HG03066 (cell line): Measurements from ENCODE around the gene CYB5RL.

Experiments used
- ATAC-seq: cut with Tn5 transposase; IDR thresholded peaks from one replicate; pipeline ENCODE4 v1.9.1; 2021; ENCODE audit warnings: low read depth; ENCODE audit not compliant: unreplicated experiment

The CYB5RL gene

DNA sequence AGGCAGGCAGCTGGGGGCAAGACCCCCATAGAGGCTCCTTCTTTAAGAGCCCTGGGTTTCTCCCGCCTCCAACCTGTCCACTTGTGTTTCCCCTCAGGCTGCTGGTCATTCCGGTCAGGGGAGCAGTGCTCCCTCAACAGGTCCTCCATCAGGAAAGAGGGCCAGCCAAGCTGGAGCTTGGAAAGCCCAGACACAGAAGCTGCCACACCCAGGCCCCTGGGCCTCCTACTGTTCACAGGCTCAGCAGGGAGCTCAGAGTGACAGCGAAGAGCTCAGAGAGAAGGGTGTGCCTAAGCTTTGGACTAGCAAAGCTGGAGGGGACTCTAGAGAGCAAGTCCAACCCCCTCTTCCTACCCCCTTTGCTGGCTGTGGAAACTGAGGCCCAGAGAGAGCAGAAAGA, 36.8 kb downstream of the CYB5RL start:
- ATAC-seq = no peak

DNA sequence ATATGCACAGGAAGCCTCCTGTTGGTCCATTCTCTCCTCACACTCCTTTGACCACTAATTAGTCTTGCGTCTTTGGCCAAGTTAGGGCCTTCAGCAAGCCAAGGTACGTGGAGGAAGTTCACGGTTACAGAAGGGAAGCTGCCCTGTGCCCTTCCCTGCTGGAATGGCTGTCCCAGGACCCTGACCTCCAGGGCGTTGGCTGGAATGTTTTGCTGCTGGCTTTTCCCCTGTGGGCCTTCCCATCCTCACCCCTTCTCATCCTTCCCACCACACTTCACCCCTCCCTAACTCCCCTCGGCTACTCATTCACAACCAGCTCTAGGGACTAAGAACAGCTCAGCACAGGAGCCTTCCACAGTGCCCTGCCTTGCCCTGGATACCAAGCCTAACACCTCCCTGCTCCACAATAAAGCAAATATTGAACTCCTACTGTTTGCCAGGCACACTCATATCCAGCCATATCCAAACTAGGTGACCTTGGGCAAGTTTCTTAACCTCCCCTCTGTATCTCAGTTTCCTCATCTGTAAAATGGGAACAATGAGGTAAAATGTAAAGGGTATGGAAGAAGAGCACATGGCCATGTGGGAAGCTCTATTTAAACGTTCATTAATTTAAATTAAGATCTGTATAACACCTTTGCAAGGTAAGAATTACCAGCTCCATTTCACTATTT, 38.2 kb downstream of the CYB5RL start:
- no peak for ATAC-seq

DNA sequence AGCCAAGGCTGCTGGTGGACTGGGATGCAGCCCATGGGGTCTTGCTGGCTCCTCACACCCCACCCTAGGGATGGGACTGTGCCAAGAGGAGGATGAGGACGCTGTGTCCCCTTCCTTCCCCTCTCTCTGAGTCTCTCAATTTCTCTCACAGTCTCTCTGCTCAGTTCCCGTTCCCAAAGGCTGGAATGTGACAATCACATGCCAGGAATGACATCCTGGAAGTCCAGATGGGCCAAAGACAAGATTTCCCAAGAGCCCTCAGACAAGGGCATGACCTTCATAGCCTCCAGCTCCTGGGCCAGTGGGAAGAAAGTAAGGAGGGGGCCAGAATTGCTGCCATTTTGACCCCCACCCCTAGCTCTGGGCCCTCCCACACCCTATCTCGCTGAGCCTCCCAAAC, 39.5 kb downstream of the CYB5RL start:
- no peak for ATAC-seq

DNA sequence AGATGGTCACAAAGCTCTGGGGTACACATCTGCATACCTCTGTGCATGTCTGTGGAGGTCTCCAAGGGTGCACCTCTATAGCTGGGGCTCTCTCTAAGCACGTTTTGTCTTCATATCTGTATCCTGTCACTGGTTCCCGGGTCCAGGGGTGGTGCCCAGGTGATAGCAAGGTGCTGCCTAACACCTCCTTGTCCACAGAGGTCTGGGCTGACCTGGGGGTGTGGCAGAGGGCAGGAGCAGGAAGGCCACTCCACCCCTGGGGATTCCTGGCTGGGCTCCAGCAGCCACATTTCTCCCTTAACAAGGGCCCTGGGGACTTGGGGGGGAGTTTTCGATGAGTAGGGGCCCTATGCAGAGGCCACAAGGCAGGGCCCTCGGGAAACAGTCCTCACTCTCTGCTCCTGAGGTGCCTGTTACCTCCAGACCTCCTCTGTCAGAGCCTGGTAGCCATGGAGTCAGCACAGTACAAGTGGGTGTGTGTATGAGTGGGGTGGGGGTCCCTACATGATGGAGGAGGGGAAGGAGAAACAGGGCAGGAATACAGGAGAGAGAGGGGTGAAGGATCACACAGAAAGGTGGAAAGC, 40.0 kb downstream of the CYB5RL start:
- ATAC-seq = no peak

DNA sequence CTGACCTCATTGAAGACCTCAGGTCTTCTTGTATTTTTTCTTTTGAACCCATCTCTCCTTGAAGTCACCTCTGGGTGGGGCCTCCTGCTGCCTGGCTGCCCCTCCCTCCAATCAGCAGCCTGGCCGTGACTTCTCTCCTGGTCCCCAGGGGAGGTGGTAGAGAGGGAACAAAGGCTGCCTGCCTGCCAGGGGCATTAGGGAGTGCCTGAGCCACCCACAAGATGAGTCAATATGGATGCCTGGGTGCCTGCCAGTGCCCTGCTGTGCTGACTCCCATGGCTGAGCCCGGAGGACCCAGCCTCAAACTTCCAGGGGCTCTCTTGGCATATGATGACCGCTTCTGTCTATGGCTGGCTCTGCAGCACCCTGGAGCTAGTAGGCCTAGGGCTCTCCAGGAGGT, 41.8 kb downstream of the CYB5RL start:
- ATAC-seq = no peak

DNA sequence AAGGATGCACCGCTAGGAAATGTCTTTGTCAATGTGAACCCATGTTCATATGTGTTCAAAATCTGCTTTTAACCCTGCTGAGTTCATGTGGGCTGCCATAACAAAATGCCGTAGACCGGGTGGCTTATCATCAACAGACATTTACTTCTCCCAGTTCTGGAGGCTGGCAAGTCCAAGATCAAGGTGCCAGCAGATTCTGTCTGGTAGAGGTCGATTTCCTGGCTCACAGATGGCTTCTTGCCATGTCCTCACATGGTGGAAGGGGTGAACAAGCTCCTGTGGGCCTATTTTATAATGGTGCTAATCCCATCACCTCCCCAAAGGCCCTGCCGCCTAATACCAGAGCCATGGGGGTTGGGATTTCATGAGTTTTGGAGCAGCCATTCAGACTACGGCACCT, 42.4 kb downstream of the CYB5RL start:
- ATAC-seq = no peak

DNA sequence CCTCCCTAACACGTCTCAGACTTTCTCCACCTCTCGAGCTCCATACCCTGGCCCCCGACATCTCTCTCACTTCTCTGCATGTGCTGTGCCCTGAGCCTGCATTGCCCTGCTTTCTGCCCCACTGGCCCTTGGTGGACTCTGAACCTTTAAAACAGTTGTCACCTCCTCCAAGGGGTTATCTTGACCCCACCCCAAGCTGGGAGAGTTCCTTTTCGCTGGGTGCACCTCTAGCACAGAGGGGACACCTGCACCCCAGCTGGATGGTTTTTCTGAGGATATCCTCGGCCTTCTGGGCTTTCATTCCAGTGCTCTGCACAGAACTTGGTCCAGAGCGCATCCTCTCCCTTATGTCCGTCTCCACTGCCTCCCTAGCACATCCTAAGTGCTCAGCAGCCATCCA, 42.8 kb downstream of the CYB5RL start:
- no peak for ATAC-seq

DNA sequence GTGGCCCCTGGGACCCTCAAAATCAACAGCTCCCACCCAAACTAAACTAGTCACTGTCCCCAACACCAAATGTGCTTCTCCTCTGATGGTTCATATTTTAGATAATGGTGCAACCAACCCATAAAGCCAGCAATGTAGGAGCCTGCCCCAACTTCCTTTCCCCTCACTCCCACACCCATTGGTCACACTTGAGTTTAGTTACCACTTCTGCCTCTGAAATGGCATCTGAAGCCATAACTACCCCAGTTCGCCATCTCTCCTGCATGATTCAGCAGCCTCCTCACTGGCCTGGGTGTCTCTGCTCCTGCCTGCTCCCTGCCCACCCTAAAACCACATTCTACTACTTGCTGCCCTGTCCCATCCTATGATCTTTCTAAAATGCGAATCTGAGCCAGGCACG, 43.6 kb downstream of the CYB5RL start:
- no peak for ATAC-seq

DNA sequence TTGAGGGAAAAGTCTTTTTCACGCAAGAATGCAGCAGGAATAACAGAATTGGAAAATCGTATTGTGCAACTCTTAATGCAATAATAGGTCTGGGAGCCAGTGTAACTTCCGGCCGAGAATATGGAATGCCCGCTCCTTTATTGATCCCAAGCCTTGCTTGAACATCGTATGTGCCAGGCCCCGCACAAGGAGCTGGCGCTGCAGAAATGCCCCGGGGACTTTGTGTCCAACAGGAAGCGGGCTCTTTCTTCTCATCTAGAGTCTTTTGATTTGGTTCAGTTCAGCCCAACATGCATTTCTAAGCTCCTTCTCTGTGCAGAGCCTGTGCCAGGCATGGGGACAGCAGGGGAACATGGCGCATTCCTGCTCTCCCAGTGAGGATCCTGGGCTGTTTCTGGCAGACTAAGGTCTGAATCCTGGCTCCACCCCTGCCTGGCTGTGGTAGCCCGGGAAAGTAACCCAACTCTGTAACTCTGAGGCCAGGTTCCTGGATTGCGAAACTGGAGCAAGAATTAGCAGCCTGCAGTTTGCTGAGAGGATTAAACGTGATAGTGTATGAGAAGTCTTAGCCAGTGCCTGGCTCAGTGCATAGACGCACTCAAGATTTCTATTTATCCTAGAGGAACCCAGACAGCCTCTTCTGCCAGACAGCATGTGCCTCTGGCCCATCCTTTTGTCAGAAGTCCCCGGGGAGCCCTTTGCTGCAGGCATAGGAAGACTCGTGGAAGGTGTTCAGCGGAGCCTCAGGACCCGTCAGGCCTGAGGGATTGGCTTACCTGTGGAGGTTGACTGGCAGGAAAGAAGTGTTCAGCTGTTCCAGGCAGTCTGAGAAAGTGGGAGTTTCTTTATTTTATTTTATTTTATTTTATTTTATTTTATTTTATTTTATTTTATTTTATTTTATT, 46.0 kb downstream of the CYB5RL start:
- ATAC-seq = no peak

DNA sequence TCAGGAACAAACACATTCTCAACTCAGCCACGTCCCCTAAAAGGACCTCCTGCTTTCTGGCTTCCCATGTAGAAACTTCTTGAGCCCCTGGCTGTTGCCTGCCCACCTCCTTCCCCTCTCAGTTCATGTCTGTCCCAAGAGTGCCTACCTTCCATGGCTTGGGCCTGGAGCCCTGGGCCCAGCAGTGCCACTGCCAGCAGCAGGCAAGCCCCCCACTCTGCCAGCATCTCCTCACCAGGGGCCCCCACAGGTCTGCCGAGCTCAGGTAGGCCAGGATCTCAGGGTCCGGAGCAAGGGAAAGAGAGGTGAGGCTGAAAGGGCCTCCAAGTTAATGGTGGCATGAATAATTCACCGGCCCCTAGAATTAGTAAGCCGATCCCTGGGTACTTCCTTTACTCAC, 47.1 kb downstream of the CYB5RL start, which contains the start of gene CDCP2:
TSS of gene CDCP2 (minus strand) at position 305 of the 400 bp plus-strand sequence. CDS start at position 227, 78 bp downstream.
- no peak for ATAC-seq

DNA sequence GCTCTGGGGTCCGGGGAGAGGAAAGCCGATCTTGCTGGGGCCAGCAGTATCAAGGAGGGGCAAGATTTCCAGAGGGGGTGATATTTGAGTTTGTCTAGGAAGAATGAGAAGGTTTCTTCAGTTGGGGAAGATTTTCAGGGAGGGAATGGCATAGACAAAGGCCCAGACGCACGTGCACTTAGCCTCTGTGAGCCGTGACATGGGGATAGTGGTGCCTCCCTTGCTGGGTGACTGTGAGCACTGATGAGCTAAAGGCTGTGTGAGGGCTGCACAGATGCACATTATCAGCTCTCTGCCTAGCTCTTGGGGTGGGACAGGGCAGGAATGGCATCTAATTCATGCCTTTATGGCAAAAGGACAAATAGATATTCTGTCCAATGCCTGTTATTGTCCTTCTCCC, 48.8 kb downstream of the CYB5RL start:
- no peak for ATAC-seq
